PFSK-1 (cell line): ENCODE data around the gene RBMX.

Source experiments
- FOXP2 ChIP-seq: optimal IDR thresholded peaks from 2 replicates; pipeline ENCODE3; 2011; ENCODE audit warnings: borderline replicate concordance, control low read depth, inconsistent platforms; ENCODE audit not compliant: insufficient read depth; ENCODE audit errors: extremely low read length, extremely low read depth
- POLR2AphosphoS5 ChIP-seq: IDR thresholded peaks from 2 replicates; pipeline ENCODE4 v1.6.1; 2012; ENCODE audit warnings: low read depth, mild to moderate bottlenecking, control low read depth, low read length, moderate library complexity
- REST ChIP-seq, 2 experiments: IDR thresholded peaks; 2 replicates each; pipeline versions ENCODE4 v1.6.1 to v1.8.0; 2011 to 2012; ENCODE audit warnings: low read depth in 2 of 2, low read length in 2 of 2, control low read depth in 1 of 2, inconsistent platforms in 1 of 2, mild to moderate bottlenecking in 1 of 2, moderate library complexity in 1 of 2; ENCODE audit not compliant: insufficient read depth in 1 of 2
- SIN3A ChIP-seq: IDR thresholded peaks from 2 replicates; pipeline ENCODE4 v1.6.1; 2012; ENCODE audit warnings: mild to moderate bottlenecking, low read length, moderate library complexity, borderline replicate concordance; ENCODE audit not compliant: insufficient read depth
- TAF1 ChIP-seq: IDR thresholded peaks from 2 replicates; pipeline ENCODE4 v1.6.1; 2012; ENCODE audit warnings: low read length, control low read depth, borderline replicate concordance; ENCODE audit not compliant: insufficient read depth

The RBMX gene

GRCh38 chrX:136879001-136879687, 1.4 kb downstream of the RBMX start:
- no peak for TF ChIP-seq FOXP2
- TF ChIP-seq SIN3A = no peak
- no peak for TF ChIP-seq POLR2AphosphoS5

DNA sequence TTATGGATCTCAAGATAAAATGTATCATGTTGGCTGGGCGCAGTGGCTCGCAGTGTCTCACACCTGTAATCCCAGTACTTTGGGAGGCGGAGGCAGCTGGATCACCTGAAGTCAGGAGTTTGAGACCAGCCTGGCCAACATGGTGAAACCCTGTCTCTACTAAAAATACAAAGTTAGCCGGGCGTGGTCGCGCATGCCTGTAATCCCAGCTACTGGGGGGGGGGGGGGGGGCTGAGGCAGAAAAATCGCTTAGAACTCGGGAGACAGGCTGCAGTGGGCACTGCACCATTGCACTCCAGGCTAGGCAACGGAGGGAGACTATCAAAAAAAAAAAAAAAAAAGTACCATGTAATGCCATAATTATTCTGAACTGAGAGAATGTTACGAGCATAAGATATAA, 2.1 kb downstream of the RBMX start:
- TF ChIP-seq SIN3A (no peak), REST (IDR thresholded peaks at IDR 0.05; ENCODE audit: insufficient read depth in 1 of 2, low read depth in 2 of 2, low read length in 2 of 2) (no peak), TAF1 (no peak), FOXP2 (no peak), POLR2AphosphoS5 (no peak)

GRCh38 chrX:136872091-136872700, 8.3 kb downstream of the RBMX start:
- TF ChIP-seq SIN3A (no peak), REST (IDR thresholded peaks at IDR 0.05; ENCODE audit: insufficient read depth in 1 of 2, low read depth in 2 of 2, low read length in 2 of 2) (no peak), TAF1 (no peak), FOXP2 (no peak), POLR2AphosphoS5 (no peak)

DNA sequence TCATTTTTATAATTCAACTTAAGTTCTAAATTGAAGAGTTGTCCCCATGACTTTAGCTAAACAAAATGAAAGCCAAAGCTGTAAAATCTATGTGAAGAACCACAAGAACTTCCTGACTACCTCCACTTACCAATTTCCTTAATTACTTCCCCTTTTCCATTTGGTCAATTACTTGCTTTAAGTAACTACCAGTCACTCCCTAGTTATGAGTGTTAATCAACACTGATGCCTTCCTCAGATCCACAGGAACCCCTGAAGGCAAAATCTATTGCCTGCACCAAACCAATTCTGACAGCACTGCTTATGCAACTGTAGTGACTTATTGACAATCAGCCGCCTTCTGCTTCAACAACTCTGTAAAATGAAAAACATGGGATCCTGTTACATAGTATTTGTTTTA, 10.5 kb downstream of the RBMX start:
- TF ChIP-seq TAF1 (no peak), REST (IDR thresholded peaks at IDR 0.05; ENCODE audit: insufficient read depth in 1 of 2, low read depth in 2 of 2, low read length in 2 of 2) (no peak), SIN3A (no peak), FOXP2 (no peak), POLR2AphosphoS5 (no peak)

- TF ChIP-seq TAF1 (no peak), REST (IDR thresholded peaks at IDR 0.05; ENCODE audit: insufficient read depth in 1 of 2, low read depth in 2 of 2, low read length in 2 of 2) (no peak), SIN3A (no peak), POLR2AphosphoS5 (peak; percentile 14; the same call in 1 of the 2 replicates), FOXP2 (no peak)
These were observed 12.1 kb downstream of the RBMX start for GRCh38 chrX:136868283-136869055.
